Measurements from ENCODE around the gene PLET1.

Gene PLET1

GRCh38 chr11:112302226-112302868 is 41.7 kb upstream of the PLET1 start:
- no peaks in the 10 kb centered on the region for H3K4me1 ChIP-seq (ENCODE audit: low read length)
- no peak overlapping the region for H3K27ac ChIP-seq (ENCODE audit: low read length)
- no peaks in the 10 kb centered on the region for H3F3A ChIP-seq (ENCODE audit: insufficient read depth, low read length)
- no peaks in the 10 kb centered on the region for H3K27me3 ChIP-seq (replicated peaks; ENCODE audit: insufficient read depth, low read length)
- H3K4me3 ChIP-seq (ENCODE audit: low read length), result no peak overlapping the region
- H4K20me1 ChIP-seq (ENCODE audit: insufficient read depth, low read length), result no peaks in the 10 kb centered on the region
- no peak for DNase-seq
- no peak overlapping the region for H3K9ac ChIP-seq (ENCODE audit: low read length)
- H2AFZ ChIP-seq (ENCODE audit: low read length), result peak overlapping the region; percentile 30; the same call in 1 of the 2 replicates
- H3K36me3 ChIP-seq (replicated peaks; ENCODE audit: insufficient read depth, low read length), result no peaks in the 10 kb centered on the region
- peak overlapping the region; percentile 18; the same call in 1 of the 2 replicates for H3K4me2 ChIP-seq (ENCODE audit: low read depth, low read length)
- TF ChIP-seq EZH2 (optimal IDR thresholded peaks at IDR 0.05; ENCODE audit: low read depth, low read length), result no peak
- no peak for TF ChIP-seq CTCF (IDR thresholded peaks at IDR 0.05; ENCODE audit: low read length)
- no peak for TF ChIP-seq EZH2phosphoT487 (IDR thresholded peaks at IDR 0.05; ENCODE audit: low read length)
- H3K9me2 ChIP-seq (replicated peaks; ENCODE audit: insufficient read depth, low read length), result no peaks in the 10 kb centered on the region
- no peaks in the 10 kb centered on the region for H3K79me2 ChIP-seq (ENCODE audit: low read length)
- H3K9me3 ChIP-seq (replicated peaks; ENCODE audit: insufficient read depth, low read length), result no peaks in the 10 kb centered on the region

- Histone ChIP-seq H3K9ac (ENCODE audit: low read length) (no peak overlapping the region), H3K4me1 (ENCODE audit: low read length) (no peaks in the 10 kb centered on the region), H3K9me2 (replicated peaks; ENCODE audit: insufficient read depth, low read length) (no peaks in the 10 kb centered on the region), H3K4me3 (ENCODE audit: low read length) (no peak overlapping the region), H3K27me3 (replicated peaks; ENCODE audit: insufficient read depth, low read length) (no peaks in the 10 kb centered on the region), H3K27ac (ENCODE audit: low read length) (no peak overlapping the region), H4K20me1 (ENCODE audit: insufficient read depth, low read length) (no peaks in the 10 kb centered on the region), H3K79me2 (ENCODE audit: low read length) (no peaks in the 10 kb centered on the region), H3K4me2 (ENCODE audit: low read depth, low read length) (no peak overlapping the region), H3F3A (ENCODE audit: insufficient read depth, low read length) (no peaks in the 10 kb centered on the region), H3K9me3 (replicated peaks; ENCODE audit: insufficient read depth, low read length) (no peaks in the 10 kb centered on the region), H2AFZ (ENCODE audit: low read length) (no peak overlapping the region), H3K36me3 (replicated peaks; ENCODE audit: insufficient read depth, low read length) (no peaks in the 10 kb centered on the region)
- TF ChIP-seq CTCF (IDR thresholded peaks at IDR 0.05; ENCODE audit: low read length) (no peak), EZH2phosphoT487 (IDR thresholded peaks at IDR 0.05; ENCODE audit: low read length) (no peak), EZH2 (optimal IDR thresholded peaks at IDR 0.05; ENCODE audit: low read depth, low read length) (no peak)
- DNase-seq, result no peak
Measured at GRCh38 chr11:112300094-112300786, 39.6 kb upstream of the PLET1 start.

- Histone ChIP-seq H3K4me2 (ENCODE audit: low read depth, low read length) (no peak overlapping the region), H3F3A (ENCODE audit: insufficient read depth, low read length) (no peaks in the 10 kb centered on the region), H3K9me3 (replicated peaks; ENCODE audit: insufficient read depth, low read length) (no peaks in the 10 kb centered on the region), H3K4me1 (ENCODE audit: low read length) (peaks cover 4% of the 10 kb centered on the region; the same call in 1 of the 2 replicates), H2AFZ (ENCODE audit: low read length) (no peak overlapping the region), H3K9me2 (replicated peaks; ENCODE audit: insufficient read depth, low read length) (no peaks in the 10 kb centered on the region), H3K27ac (ENCODE audit: low read length) (no peak overlapping the region), H4K20me1 (ENCODE audit: insufficient read depth, low read length) (no peaks in the 10 kb centered on the region), H3K79me2 (ENCODE audit: low read length) (no peaks in the 10 kb centered on the region), H3K9ac (ENCODE audit: low read length) (no peak overlapping the region), H3K27me3 (replicated peaks; ENCODE audit: insufficient read depth, low read length) (no peaks in the 10 kb centered on the region), H3K36me3 (replicated peaks; ENCODE audit: insufficient read depth, low read length) (no peaks in the 10 kb centered on the region), H3K4me3 (ENCODE audit: low read length) (no peak overlapping the region)
- no peak for DNase-seq
- TF ChIP-seq CTCF (IDR thresholded peaks at IDR 0.05; ENCODE audit: low read length) (no peak), EZH2 (optimal IDR thresholded peaks at IDR 0.05; ENCODE audit: low read depth, low read length) (no peak), EZH2phosphoT487 (IDR thresholded peaks at IDR 0.05; ENCODE audit: low read length) (no peak)
Measured at GRCh38 chr11:112298535-112298934, 37.9 kb upstream of the PLET1 start.

Measured in MM.1S (cell line).